ENCODE data around the gene HMGN3. TPM values are rescaled to one million over a fixed set of nuclear protein-coding genes. Genes with fewer than 3 reads are reported as not detected.

HMGN3 gene
- total and polyA plus RNA-seq, 2 of the 13 experiments (the other 11 are each of a cell fraction or from before 2014, with no cell fraction given) = 67.9 to 145 TPM

GRCh38 chr6:79157961-79158644, 76.4 kb downstream of the HMGN3 start (continued):
- peak; percentile 42; the same call in 1 of the 2 replicates for TF ChIP-seq NFIC (IDR thresholded peaks at IDR 0.05; ENCODE audit: low read length)
- TF ChIP-seq, protein P1, sequence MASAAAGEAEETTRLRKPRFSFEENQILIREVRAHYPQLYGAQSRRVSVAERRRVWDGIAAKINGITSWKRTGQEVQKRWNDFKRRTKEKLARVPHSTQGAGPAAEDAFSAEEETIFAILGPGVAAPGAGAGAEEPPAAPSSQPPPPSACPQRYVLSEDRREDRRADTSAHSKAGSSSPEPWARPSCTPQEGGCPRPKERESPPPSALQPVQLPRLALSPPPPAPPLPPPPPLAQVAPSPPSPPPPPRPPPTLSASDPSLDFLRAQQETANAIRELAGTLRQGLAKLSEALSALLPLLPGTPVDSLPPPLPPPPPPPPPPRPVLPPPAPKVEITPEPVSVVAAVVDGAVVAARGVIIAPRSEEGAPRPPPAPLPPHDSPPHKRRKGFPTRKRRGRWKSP (CRISPR knock-in tag; IDR thresholded peaks at IDR 0.05) = no peak
- no peak for TF ChIP-seq BRF2 (CRISPR knock-in tag; IDR thresholded peaks at IDR 0.05)
- TF ChIP-seq ZNF878 (CRISPR knock-in tag; IDR thresholded peaks at IDR 0.05) = peak; percentile 44; the same call in 1 of the 2 replicates
- TF ChIP-seq, protein P2, sequence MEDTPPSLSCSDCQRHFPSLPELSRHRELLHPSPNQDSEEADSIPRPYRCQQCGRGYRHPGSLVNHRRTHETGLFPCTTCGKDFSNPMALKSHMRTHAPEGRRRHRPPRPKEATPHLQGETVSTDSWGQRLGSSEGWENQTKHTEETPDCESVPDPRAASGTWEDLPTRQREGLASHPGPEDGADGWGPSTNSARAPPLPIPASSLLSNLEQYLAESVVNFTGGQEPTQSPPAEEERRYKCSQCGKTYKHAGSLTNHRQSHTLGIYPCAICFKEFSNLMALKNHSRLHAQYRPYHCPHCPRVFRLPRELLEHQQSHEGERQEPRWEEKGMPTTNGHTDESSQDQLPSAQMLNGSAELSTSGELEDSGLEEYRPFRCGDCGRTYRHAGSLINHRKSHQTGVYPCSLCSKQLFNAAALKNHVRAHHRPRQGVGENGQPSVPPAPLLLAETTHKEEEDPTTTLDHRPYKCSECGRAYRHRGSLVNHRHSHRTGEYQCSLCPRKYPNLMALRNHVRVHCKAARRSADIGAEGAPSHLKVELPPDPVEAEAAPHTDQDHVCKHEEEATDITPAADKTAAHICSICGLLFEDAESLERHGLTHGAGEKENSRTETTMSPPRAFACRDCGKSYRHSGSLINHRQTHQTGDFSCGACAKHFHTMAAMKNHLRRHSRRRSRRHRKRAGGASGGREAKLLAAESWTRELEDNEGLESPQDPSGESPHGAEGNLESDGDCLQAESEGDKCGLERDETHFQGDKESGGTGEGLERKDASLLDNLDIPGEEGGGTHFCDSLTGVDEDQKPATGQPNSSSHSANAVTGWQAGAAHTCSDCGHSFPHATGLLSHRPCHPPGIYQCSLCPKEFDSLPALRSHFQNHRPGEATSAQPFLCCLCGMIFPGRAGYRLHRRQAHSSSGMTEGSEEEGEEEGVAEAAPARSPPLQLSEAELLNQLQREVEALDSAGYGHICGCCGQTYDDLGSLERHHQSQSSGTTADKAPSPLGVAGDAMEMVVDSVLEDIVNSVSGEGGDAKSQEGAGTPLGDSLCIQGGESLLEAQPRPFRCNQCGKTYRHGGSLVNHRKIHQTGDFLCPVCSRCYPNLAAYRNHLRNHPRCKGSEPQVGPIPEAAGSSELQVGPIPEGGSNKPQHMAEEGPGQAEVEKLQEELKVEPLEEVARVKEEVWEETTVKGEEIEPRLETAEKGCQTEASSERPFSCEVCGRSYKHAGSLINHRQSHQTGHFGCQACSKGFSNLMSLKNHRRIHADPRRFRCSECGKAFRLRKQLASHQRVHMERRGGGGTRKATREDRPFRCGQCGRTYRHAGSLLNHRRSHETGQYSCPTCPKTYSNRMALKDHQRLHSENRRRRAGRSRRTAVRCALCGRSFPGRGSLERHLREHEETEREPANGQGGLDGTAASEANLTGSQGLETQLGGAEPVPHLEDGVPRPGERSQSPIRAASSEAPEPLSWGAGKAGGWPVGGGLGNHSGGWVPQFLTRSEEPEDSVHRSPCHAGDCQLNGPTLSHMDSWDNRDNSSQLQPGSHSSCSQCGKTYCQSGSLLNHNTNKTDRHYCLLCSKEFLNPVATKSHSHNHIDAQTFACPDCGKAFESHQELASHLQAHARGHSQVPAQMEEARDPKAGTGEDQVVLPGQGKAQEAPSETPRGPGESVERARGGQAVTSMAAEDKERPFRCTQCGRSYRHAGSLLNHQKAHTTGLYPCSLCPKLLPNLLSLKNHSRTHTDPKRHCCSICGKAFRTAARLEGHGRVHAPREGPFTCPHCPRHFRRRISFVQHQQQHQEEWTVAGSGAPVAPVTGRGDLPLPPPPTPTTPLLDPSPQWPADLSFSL (CRISPR knock-in tag; IDR thresholded peaks at IDR 0.05) = no peak
- no peak for TF ChIP-seq SOX13 (IDR thresholded peaks at IDR 0.05)
- TF ChIP-seq SOX13 (CRISPR knock-in tag; conservative IDR thresholded peaks at IDR 0.05 in 1 of 2, IDR thresholded peaks at IDR 0.05 in 1 of 2) = peak in 1 of 2 experiments; percentile 78; a peak in 2 of 4 replicates
- TF ChIP-seq NPAS2 (CRISPR knock-in tag; IDR thresholded peaks at IDR 0.05; ENCODE audit: borderline replicate concordance) = no peak
- TF ChIP-seq MAFK (conservative IDR thresholded peaks at IDR 0.05 in 1 of 2, IDR thresholded peaks at IDR 0.05 in 1 of 2; ENCODE audit: low read length in 2 of 2) = no peak
- no peak for TF ChIP-seq RARG (CRISPR knock-in tag; IDR thresholded peaks at IDR 0.05; ENCODE audit: low read depth)
- TF ChIP-seq, protein P3, sequence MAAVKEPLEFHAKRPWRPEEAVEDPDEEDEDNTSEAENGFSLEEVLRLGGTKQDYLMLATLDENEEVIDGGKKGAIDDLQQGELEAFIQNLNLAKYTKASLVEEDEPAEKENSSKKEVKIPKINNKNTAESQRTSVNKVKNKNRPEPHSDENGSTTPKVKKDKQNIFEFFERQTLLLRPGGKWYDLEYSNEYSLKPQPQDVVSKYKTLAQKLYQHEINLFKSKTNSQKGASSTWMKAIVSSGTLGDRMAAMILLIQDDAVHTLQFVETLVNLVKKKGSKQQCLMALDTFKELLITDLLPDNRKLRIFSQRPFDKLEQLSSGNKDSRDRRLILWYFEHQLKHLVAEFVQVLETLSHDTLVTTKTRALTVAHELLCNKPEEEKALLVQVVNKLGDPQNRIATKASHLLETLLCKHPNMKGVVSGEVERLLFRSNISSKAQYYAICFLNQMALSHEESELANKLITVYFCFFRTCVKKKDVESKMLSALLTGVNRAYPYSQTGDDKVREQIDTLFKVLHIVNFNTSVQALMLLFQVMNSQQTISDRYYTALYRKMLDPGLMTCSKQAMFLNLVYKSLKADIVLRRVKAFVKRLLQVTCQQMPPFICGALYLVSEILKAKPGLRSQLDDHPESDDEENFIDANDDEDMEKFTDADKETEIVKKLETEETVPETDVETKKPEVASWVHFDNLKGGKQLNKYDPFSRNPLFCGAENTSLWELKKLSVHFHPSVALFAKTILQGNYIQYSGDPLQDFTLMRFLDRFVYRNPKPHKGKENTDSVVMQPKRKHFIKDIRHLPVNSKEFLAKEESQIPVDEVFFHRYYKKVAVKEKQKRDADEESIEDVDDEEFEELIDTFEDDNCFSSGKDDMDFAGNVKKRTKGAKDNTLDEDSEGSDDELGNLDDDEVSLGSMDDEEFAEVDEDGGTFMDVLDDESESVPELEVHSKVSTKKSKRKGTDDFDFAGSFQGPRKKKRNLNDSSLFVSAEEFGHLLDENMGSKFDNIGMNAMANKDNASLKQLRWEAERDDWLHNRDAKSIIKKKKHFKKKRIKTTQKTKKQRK (IDR thresholded peaks at IDR 0.05; ENCODE audit: low read length) = no peak
- no peak for TF ChIP-seq TRAFD1 (CRISPR knock-in tag; IDR thresholded peaks at IDR 0.05; ENCODE audit: borderline replicate concordance)
- TF ChIP-seq CBX1 (IDR thresholded peaks at IDR 0.05; ENCODE audit: low read depth) = no peak
- no peak for TF ChIP-seq ZKSCAN1 (IDR thresholded peaks at IDR 0.05; ENCODE audit: low read length)
- TF ChIP-seq SETDB1 (CRISPR knock-in tag; IDR thresholded peaks at IDR 0.05; ENCODE audit: borderline replicate concordance) = no peak

Measured in HepG2 (cell line).